DOHH2 (cell line): Measurements from ENCODE around the gene IRF1.

Experiments
- H3F3A ChIP-seq: fragments of 200-600 bp; sonication (generic), shearing (Covaris generic); 2 replicates; pipeline ENCODE4 v1.6.0; 2016; ENCODE audit warnings: antibody characterized with exemption, mild to moderate bottlenecking; ENCODE audit not compliant: control insufficient read depth, insufficient read depth
- H3K27ac ChIP-seq: fragments of 200-600 bp; sonication (generic); 2 replicates; pipeline ENCODE4 v1.5.1; 2014; ENCODE audit warnings: low read depth, mild to moderate bottlenecking, low read length, moderate library complexity
- H3K27me3 ChIP-seq: fragments of 200-600 bp; sonication (generic); 2 replicates; pipeline ENCODE4 v1.6.1; 2014; ENCODE audit warnings: mild to moderate bottlenecking, low read length, mixed read lengths; ENCODE audit not compliant: control insufficient read depth
- H3K36me3 ChIP-seq: fragments of 200-600 bp; sonication (generic); 2 replicates; pipeline ENCODE4 v1.6.1; 2014; ENCODE audit warnings: mild to moderate bottlenecking, low read length, moderate library complexity, mixed read lengths; ENCODE audit not compliant: control insufficient read depth
- H3K4me1 ChIP-seq: fragments of 200-600 bp; sonication (generic); 2 replicates; pipeline ENCODE4 v1.6.1; 2014; ENCODE audit warnings: mild to moderate bottlenecking, low read length, mixed read lengths; ENCODE audit not compliant: control insufficient read depth
- H3K4me2 ChIP-seq: fragments of 200-600 bp; sonication (generic); 2 replicates; pipeline ENCODE4 v1.6.0; 2014; ENCODE audit warnings: mild to moderate bottlenecking, low read length, moderate library complexity
- H3K4me3 ChIP-seq: fragments of 200-600 bp; sonication (generic); 2 replicates; pipeline ENCODE4 v1.5.1; 2014; ENCODE audit warnings: mild to moderate bottlenecking, low read length, mixed read lengths
- H3K79me2 ChIP-seq: fragments of 200-600 bp; sonication (generic); 2 replicates; pipeline ENCODE4 v1.6.1; 2014; ENCODE audit warnings: mild to moderate bottlenecking, low read length, mixed read lengths; ENCODE audit not compliant: control insufficient read depth
- H3K9me2 ChIP-seq: fragments of 200-600 bp; sonication (generic); replicated peaks from 2 replicates; pipeline ENCODE4 v1.6.1; 2014; ENCODE audit warnings: mild to moderate bottlenecking, low read length, mixed read lengths; ENCODE audit not compliant: control insufficient read depth
- H3K9me3 ChIP-seq: fragments of 200-600 bp; sonication (generic); 2 replicates; pipeline ENCODE4 v1.6.1; 2014; ENCODE audit warnings: antibody characterized with exemption, low read length, mixed read lengths; ENCODE audit not compliant: control insufficient read depth, insufficient read depth
- H4K20me1 ChIP-seq: fragments of 200-600 bp; sonication (generic); 2 replicates; pipeline ENCODE4 v1.6.0; 2014; ENCODE audit warnings: low read depth, mild to moderate bottlenecking, antibody characterized with exemption, low read length, moderate library complexity; ENCODE audit not compliant: control insufficient read depth, insufficient read depth
- CTCF ChIP-seq: fragments of 200-600 bp; sonication (generic); IDR thresholded peaks from one replicate; pipeline ENCODE4 v1.5.1; 2014; ENCODE audit warnings: antibody characterized with exemption, mild to moderate bottlenecking, low read depth, low read length; ENCODE audit not compliant: poor library complexity, severe bottlenecking
- EZH2phosphoT487 ChIP-seq: fragments of 200-600 bp; sonication (generic); IDR thresholded peaks from 2 replicates; pipeline ENCODE4 v1.6.1; 2017; ENCODE audit warnings: borderline replicate concordance, mild to moderate bottlenecking, antibody characterized with exemption, low read length, moderate library complexity, mixed read lengths

The IRF1 gene

GRCh38 chr5:132445930-132446329, 44.6 kb downstream of the IRF1 start:
- Histone ChIP-seq H3K27ac (no peak overlapping the region), H3K27me3 (no peaks in the 10 kb centered on the region), H3F3A (no peaks in the 10 kb centered on the region), H3K4me3 (no peak overlapping the region), H3K9me2 (no peaks in the 10 kb centered on the region), H3K79me2 (no peaks in the 10 kb centered on the region), H3K36me3 (no peaks in the 10 kb centered on the region), H3K4me1 (no peaks in the 10 kb centered on the region), H3K9me3 (no peaks in the 10 kb centered on the region), H3K4me2 (no peak overlapping the region), H4K20me1 (no peaks in the 10 kb centered on the region)
- no peak for TF ChIP-seq EZH2phosphoT487
- TF ChIP-seq CTCF: no peak

GRCh38 chr5:132445640-132445923, 45.0 kb downstream of the IRF1 start:
- TF ChIP-seq CTCF: no peak
- no peak for TF ChIP-seq EZH2phosphoT487
- H3K4me2 ChIP-seq: no peak overlapping the region
- no peaks in the 10 kb centered on the region for H3K79me2 ChIP-seq
- no peaks in the 10 kb centered on the region for H3K9me3 ChIP-seq
- no peaks in the 10 kb centered on the region for H4K20me1 ChIP-seq
- H3K36me3 ChIP-seq: no peaks in the 10 kb centered on the region
- no peaks in the 10 kb centered on the region for H3K27me3 ChIP-seq
- no peaks in the 10 kb centered on the region for H3K4me1 ChIP-seq
- H3K27ac ChIP-seq: no peak overlapping the region
- H3K9me2 ChIP-seq: no peaks in the 10 kb centered on the region
- H3K4me3 ChIP-seq: no peak overlapping the region
- no peaks in the 10 kb centered on the region for H3F3A ChIP-seq

- Histone ChIP-seq H3K4me3 (no peak overlapping the region), H3K27ac (no peak overlapping the region), H4K20me1 (no peaks in the 10 kb centered on the region), H3K9me2 (no peaks in the 10 kb centered on the region), H3K36me3 (no peaks in the 10 kb centered on the region), H3F3A (no peaks in the 10 kb centered on the region), H3K27me3 (no peaks in the 10 kb centered on the region), H3K4me2 (no peak overlapping the region), H3K9me3 (no peaks in the 10 kb centered on the region), H3K79me2 (no peaks in the 10 kb centered on the region), H3K4me1 (no peaks in the 10 kb centered on the region)
- no peak for TF ChIP-seq CTCF
- TF ChIP-seq EZH2phosphoT487: no peak
These were observed 45.5 kb downstream of the IRF1 start for GRCh38 chr5:132444841-132445639.
